Prostate gland (tissue), 2 donors: ENCODE measurements around the gene PXT1. TPM values are rescaled to one million over a fixed set of nuclear protein-coding genes. Genes with fewer than 3 reads are reported as not detected.

Experiments used
- DNase-seq: peaks from one replicate; pipeline ENCODE4 v3.0.0-alpha.2; 2019; ENCODE audit warnings: low spot score
- H3K27ac ChIP-seq, 2 donors: fragments of 200-600 bp; sonication (generic); 2 replicates each; pipeline ENCODE4 v1.5.1; 2017 to 2019
- H3K27me3 ChIP-seq: fragments of 200-600 bp; sonication (generic); replicated peaks from 2 replicates; pipeline ENCODE4 v1.5.1; 2019; ENCODE audit not compliant: insufficient read depth
- H3K36me3 ChIP-seq, 2 donors: fragments of 200-600 bp; sonication (generic); 1 replicate in 1 of 2; 2 replicates in 1 of 2; pipeline versions ENCODE4 v1.5.1 to v1.8.1; 2017 to 2019
- H3K4me1 ChIP-seq: fragments of 200-600 bp; sonication (generic); replicated peaks from 2 replicates; pipeline ENCODE4 v1.5.1; 2019
- H3K4me3 ChIP-seq, 2 donors: fragments of 200-600 bp; sonication (generic); 2 replicates each; pipeline ENCODE4 v1.5.1; 2017 to 2019
- H3K9me3 ChIP-seq: fragments of 200-600 bp; sonication (generic); 2 replicates; pipeline ENCODE4 v1.5.1; 2017
- POLR2A ChIP-seq: fragments of 450-650 bp; IDR thresholded peaks from one replicate; pipeline ENCODE4 v1.6.1; 2016; ENCODE audit warnings: antibody characterized with exemption, mild to moderate bottlenecking
- POLR2AphosphoS5 ChIP-seq: sonication (generic); formaldehyde crosslinking; IDR thresholded peaks from one replicate; pipeline ENCODE4 v1.6.1; 2017; ENCODE audit warnings: antibody characterized with exemption
- WGBS: methylation state at CpG from one replicate; pipeline ENCODE4 v1.1.5; 2018; 5-methylcytosine and 5-hydroxymethylcytosine counted together
- intact Hi-C: fragments of 100-400 bp; cut with DNase I; formaldehyde crosslinking; loops from one replicate; pipeline ENCODE4 v1.14.2; 2022
- total RNA-seq, 2 donors: library from RNA; depleted of rRNA; stranded (reverse); fragments of >200 nt; gene quantifications; one replicate each; pipeline ENCODE4 v1.1.0, GENCODE V29; 2016
- TF ChIP-seq, protein P1 (sequence below), 4 experiments: fragments of 200-600 bp in 2 of 4; fragments of 450-650 bp in 2 of 4; sonication (generic) in 2 of 4; IDR thresholded peaks; 1 replicate in 3 of 4; 2 replicates in 1 of 4; pipeline ENCODE4 v1.5.1; 2016 to 2019; ENCODE audit warnings: antibody characterized with exemption in 4 of 4, mild to moderate bottlenecking in 2 of 4, moderate library complexity in 2 of 4

The PXT1 gene
- total RNA-seq, 2 donors from 2014 or later, result 6.3 TPM; not detected in 1

DNA sequence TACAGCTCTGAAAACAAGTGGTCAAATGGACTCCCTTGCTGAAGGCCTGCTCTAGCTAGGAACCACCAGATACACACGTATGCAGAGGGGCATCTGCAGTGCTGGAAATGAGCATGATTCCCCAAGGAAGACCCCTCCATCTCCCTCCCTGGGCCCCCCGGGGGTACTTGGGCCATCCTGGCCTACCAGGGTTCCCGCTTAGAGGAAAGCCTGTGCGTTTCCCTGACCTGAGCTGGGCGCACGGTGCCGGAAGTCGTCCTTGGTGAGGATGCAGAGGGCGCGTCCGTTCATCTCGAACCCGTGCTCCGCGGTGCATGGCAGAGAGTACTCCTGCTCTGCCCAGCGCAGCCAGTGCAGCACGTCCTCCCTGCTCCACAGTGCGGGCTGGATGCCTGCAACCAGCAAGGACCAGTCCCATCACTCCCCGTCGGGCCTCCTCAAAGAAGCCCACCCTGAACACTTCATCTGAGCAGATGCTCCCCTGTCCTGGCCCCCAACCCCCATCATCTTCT is 67.0 kb downstream of the PXT1 start:
- Histone ChIP-seq H3K4me3 (no peak overlapping the region), H3K9me3 (no peaks in the 10 kb centered on the region), H3K36me3 (no peaks in the 10 kb centered on the region), H3K4me1 (no peaks in the 10 kb centered on the region), H3K27ac (no peak overlapping the region), H3K27me3 (no peaks in the 10 kb centered on the region)
- no peak for DNase-seq
- TF ChIP-seq POLR2AphosphoS5, result no peak
- TF ChIP-seq, protein P1, sequence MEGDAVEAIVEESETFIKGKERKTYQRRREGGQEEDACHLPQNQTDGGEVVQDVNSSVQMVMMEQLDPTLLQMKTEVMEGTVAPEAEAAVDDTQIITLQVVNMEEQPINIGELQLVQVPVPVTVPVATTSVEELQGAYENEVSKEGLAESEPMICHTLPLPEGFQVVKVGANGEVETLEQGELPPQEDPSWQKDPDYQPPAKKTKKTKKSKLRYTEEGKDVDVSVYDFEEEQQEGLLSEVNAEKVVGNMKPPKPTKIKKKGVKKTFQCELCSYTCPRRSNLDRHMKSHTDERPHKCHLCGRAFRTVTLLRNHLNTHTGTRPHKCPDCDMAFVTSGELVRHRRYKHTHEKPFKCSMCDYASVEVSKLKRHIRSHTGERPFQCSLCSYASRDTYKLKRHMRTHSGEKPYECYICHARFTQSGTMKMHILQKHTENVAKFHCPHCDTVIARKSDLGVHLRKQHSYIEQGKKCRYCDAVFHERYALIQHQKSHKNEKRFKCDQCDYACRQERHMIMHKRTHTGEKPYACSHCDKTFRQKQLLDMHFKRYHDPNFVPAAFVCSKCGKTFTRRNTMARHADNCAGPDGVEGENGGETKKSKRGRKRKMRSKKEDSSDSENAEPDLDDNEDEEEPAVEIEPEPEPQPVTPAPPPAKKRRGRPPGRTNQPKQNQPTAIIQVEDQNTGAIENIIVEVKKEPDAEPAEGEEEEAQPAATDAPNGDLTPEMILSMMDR (IDR thresholded peaks at IDR 0.05), result no peak
- no peak for TF ChIP-seq POLR2A
- WGBS, result 94% methylated on average over 20 of the region's 20 CpGs
- intact Hi-C loops, result no loop called here

DNA sequence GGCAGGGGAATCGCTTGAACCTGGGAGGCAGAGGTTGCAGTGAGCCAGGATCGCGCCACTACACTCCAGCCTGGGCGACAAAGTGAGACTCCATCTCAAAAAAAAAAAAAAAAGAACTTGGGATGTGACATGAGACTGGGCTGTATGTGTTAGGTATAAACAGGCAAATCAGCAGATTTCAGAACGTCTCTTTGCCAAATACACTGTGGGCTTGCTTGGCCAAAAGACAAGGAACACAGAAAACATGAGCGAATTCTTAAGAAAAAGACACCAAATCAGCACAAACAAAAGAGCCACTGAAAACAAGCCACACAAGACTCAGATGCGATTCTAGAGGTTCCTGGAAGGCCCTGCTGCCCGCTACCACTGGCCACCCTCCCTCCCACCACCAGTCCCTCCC is 67.7 kb downstream of the PXT1 start:
- no peak for TF ChIP-seq POLR2A
- no peak for TF ChIP-seq POLR2AphosphoS5
- TF ChIP-seq, protein P1 (IDR thresholded peaks at IDR 0.05), result no peak
- H3K27me3 ChIP-seq, result no peaks in the 10 kb centered on the region
- H3K27ac ChIP-seq, result no peak overlapping the region
- intact Hi-C loops, result no loop called here
- H3K4me1 ChIP-seq, result no peaks in the 10 kb centered on the region
- DNase-seq, result no peak
- H3K4me3 ChIP-seq, result no peak overlapping the region
- 82% methylated on average over 8 of the region's 8 CpGs for WGBS
- H3K36me3 ChIP-seq, result no peaks in the 10 kb centered on the region
- no peaks in the 10 kb centered on the region for H3K9me3 ChIP-seq

DNA sequence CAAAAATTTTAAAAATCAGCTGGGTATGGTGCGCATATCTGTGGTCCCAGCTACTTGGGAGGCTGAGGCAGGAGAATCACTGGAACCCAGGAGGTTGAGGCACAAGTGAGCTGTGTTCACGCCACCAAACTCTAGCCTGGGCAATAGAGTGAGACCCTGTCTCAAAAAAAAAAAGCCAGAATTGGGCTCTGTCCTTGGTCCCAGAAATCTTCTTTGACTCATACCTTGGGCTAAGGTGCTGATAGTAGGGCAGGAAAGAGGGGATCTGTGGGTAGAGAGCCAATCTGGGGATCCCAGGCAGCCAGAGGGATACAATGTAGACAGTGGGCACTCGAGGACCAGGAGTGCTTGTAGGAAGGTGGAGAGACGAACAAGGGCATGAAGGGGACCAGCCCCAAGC is 68.5 kb downstream of the PXT1 start:
- intact Hi-C loops, result no loop called here
- 95% methylated on average over 4 of the region's 4 CpGs for WGBS
- no peak overlapping the region for H3K4me3 ChIP-seq
- no peak for TF ChIP-seq POLR2AphosphoS5
- no peak for TF ChIP-seq POLR2A
- TF ChIP-seq, protein P1 (IDR thresholded peaks at IDR 0.05), result no peak
- DNase-seq, result no peak
- no peaks in the 10 kb centered on the region for H3K27me3 ChIP-seq
- H3K36me3 ChIP-seq, result no peaks in the 10 kb centered on the region
- no peaks in the 10 kb centered on the region for H3K4me1 ChIP-seq
- H3K27ac ChIP-seq, result no peak overlapping the region
- no peaks in the 10 kb centered on the region for H3K9me3 ChIP-seq

DNA sequence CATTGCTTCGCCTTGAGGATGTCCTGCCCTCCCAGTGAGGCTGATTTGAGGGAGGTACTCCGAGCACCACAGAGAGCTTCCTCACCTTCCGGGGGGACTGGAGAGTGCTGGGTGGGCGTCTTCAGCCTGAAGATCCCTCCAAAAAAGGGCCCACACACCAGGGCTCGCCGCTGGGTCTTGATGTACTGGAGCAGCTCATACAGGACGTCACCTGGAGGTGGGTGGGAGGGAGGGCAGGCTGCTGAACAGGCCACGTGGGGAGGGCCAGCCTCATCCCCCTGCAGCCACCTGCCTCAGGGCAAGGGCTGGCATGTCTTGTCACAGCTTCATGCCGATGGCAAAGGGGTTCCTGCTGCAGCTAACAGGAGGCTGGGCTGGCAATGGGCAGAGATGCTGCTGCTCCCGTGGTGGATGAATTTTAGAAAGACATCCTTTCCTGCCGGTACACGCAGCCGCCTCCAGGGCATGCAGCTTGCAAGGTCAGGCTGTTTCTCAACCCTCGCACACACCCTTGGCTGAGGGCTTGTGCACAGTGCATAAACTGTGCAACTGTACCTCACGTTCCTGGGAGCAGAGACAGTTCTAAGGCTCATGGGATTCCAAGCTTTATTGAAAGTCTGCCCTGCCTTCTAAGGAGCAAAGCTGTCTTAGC is 69.2 kb downstream of the PXT1 start:
- no peak for DNase-seq
- no peak overlapping the region for H3K4me3 ChIP-seq
- WGBS, result 43% methylated on average over 14 of the region's 15 CpGs
- intact Hi-C loops, result no loop called here
- H3K36me3 ChIP-seq, result no peaks in the 10 kb centered on the region
- H3K27ac ChIP-seq, result no peak overlapping the region
- TF ChIP-seq POLR2AphosphoS5 (no peak), POLR2A (no peak)
- TF ChIP-seq, protein P1 (IDR thresholded peaks at IDR 0.05), result no peak
- no peaks in the 10 kb centered on the region for H3K4me1 ChIP-seq
- H3K9me3 ChIP-seq, result no peaks in the 10 kb centered on the region
- H3K27me3 ChIP-seq, result no peaks in the 10 kb centered on the region

DNA sequence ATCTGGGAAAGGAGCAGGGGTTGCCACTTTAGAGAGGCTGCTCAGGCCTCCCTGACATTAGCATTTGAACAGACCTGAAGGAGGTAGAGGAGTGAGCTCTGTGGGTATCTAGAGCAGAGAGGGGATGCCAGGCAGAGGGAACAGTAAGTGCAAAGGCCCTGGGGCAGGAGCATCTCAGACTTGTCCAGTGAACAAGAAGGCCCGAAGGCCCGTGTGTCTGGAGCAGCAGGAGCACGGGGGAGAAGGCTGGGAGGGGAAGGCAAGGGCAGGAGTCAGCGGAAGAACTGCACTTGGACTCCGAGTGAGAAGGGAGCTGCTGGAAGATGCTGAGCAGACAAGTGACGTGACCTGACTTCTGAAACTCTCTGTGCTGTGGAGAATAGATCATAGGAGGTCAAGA is 70.6 kb downstream of the PXT1 start:
- H3K4me3 ChIP-seq, result no peak overlapping the region
- no peaks in the 10 kb centered on the region for H3K9me3 ChIP-seq
- no peaks in the 10 kb centered on the region for H3K4me1 ChIP-seq
- DNase-seq, result no peak
- H3K27me3 ChIP-seq, result no peaks in the 10 kb centered on the region
- no peak for TF ChIP-seq POLR2AphosphoS5
- no peak for TF ChIP-seq POLR2A
- TF ChIP-seq, protein P1 (IDR thresholded peaks at IDR 0.05), result no peak
- WGBS, result 89% methylated on average over 6 of the region's 6 CpGs
- intact Hi-C loops, result no loop called here
- H3K27ac ChIP-seq, result no peak overlapping the region
- no peaks in the 10 kb centered on the region for H3K36me3 ChIP-seq
